RWPE2 (cell line): Measurements from ENCODE around the gene TACC2.
"Not testable (repeated sequence)": the region's sequence is repeated elsewhere in the genome, so short reads cannot be mapped to it uniquely, and the experiment has no call there.

Experiments used
- ATAC-seq: fragments of 200-7000 bp; cut with Tn5 transposase; 3 replicates; pipeline ENCODE4 v1.9.1; 2021; ENCODE audit warnings: low read depth
- DNase-seq: peaks from one replicate; pipeline ENCODE4 v3.0.0-alpha.2; 2020; ENCODE audit warnings: low spot score
- H3K27ac ChIP-seq: fragments of 450-650 bp; 2 replicates; pipeline ENCODE4 v1.5.1; 2017; ENCODE audit warnings: mild to moderate bottlenecking; ENCODE audit not compliant: poor library complexity, severe bottlenecking
- H3K27me3 ChIP-seq: fragments of 250-450 bp; sonication (Bioruptor Pico); 2 replicates; pipeline ENCODE4 v1.5.1; 2021; ENCODE audit warnings: mild to moderate bottlenecking, moderate library complexity; ENCODE audit not compliant: insufficient read depth, poor library complexity, severe bottlenecking
- H3K36me3 ChIP-seq: fragments of 250-450 bp; sonication (Bioruptor Pico); 2 replicates; pipeline ENCODE4 v1.5.1; 2020; ENCODE audit warnings: low read depth, mild to moderate bottlenecking, moderate library complexity
- H3K4me1 ChIP-seq: fragments of 250-450 bp; sonication (Bioruptor Pico); 2 replicates; pipeline ENCODE4 v1.5.1; 2021; ENCODE audit warnings: mild to moderate bottlenecking, moderate library complexity; ENCODE audit not compliant: insufficient read depth, poor library complexity, severe bottlenecking
- H3K4me3 ChIP-seq: fragments of 250-450 bp; sonication (Bioruptor Pico); 2 replicates; pipeline ENCODE4 v1.5.1; 2021; ENCODE audit warnings: mild to moderate bottlenecking, moderate library complexity; ENCODE audit not compliant: severe bottlenecking
- H3K9me3 ChIP-seq: fragments of 250-450 bp; sonication (Bioruptor Pico); 2 replicates; pipeline ENCODE4 v1.5.1; 2021; ENCODE audit warnings: mild to moderate bottlenecking, moderate library complexity; ENCODE audit not compliant: severe bottlenecking
- CTCF ChIP-seq: fragments of 450-650 bp; IDR thresholded peaks from one replicate; pipeline ENCODE4 v1.5.1; 2017; ENCODE audit warnings: mild to moderate bottlenecking, moderate library complexity; ENCODE audit not compliant: poor library complexity, severe bottlenecking

Gene TACC2

DNA sequence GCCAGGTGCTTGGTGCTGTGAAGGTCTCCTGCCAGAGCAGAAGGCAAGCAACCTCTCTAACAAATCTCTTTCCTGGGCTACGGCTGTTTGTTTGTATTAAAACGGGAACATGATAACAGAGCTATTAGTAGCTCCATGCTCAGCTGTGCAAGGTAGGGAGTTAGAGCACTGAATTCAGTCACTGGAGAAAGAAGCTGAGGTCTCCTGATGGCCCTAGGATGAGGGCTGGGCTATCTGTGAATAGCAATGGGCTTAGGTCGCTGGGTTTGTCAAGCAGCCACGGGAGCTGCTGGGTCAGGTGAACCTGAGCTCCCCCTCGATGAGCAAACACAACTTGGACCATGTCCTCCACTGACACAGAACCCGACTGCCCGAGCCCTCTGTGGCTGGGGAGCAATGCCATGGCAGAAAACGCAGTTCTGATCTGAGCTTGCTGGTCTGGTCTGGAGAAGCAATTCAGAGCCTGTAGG, 24.4 kb downstream of the TACC2 start:
- no peak for TF ChIP-seq CTCF
- Histone ChIP-seq H3K4me3 (no peak overlapping the region), H3K4me1 (peaks cover 2% of the 10 kb centered on the region), H3K27ac (no peak overlapping the region), H3K9me3 (no peaks in the 10 kb centered on the region), H3K27me3 (no peaks in the 10 kb centered on the region), H3K36me3 (no peaks in the 10 kb centered on the region)
- no peak for DNase-seq
- no peak for ATAC-seq

DNA sequence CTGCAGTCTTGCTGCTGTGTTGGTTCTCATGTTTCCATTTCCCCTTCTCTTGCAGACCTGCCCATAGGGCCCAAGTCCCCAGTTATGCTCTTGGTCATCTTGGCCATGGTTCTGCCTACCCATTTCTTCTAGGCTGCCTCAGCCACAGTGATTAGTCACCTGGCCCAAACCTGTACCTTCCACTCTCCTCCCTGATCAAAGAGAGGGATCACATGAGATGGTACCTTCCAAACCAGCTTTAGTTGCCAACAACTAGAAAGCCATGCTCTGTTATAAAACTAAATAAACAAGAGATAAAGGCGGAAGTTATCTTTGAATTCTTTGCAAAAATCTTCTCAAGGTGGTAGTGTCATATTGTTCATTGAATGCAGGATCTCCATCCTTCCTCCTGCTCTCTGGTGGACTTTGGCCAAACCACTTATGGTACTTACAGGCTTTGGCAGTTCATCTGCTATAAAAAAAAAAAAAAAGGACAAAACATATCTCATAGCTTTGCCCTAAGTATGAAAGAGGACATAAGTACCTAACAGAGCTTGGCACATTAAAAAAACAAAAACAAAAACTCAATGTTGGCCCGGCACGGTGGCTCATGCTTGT, 25.8 kb downstream of the TACC2 start:
- H3K4me3 ChIP-seq, result no peak overlapping the region
- H3K27me3 ChIP-seq, result no peaks in the 10 kb centered on the region
- DNase-seq (no peak), ATAC-seq (no peak)
- H3K4me1 ChIP-seq, result peaks cover 14% of the 10 kb centered on the region
- no peak for TF ChIP-seq CTCF
- no peaks in the 10 kb centered on the region for H3K36me3 ChIP-seq
- H3K27ac ChIP-seq, result no peak overlapping the region
- no peaks in the 10 kb centered on the region for H3K9me3 ChIP-seq

GRCh38 chr10:122017926-122018325, 29.0 kb downstream of the TACC2 start:
- not testable (repeated sequence) for ATAC-seq, H3K9me3 ChIP-seq, H3K4me3 ChIP-seq, H3K36me3 ChIP-seq, H3K27me3 ChIP-seq, H3K27ac ChIP-seq, DNase-seq
- peaks cover 16% of the 10 kb centered on the region for H3K4me1 ChIP-seq

- Histone ChIP-seq H3K4me1 (peaks cover 16% of the 10 kb centered on the region), H3K27ac (no peak overlapping the region)
- no peak for DNase-seq
Measured at GRCh38 chr10:122018491-122018890, 29.5 kb downstream of the TACC2 start.

DNA sequence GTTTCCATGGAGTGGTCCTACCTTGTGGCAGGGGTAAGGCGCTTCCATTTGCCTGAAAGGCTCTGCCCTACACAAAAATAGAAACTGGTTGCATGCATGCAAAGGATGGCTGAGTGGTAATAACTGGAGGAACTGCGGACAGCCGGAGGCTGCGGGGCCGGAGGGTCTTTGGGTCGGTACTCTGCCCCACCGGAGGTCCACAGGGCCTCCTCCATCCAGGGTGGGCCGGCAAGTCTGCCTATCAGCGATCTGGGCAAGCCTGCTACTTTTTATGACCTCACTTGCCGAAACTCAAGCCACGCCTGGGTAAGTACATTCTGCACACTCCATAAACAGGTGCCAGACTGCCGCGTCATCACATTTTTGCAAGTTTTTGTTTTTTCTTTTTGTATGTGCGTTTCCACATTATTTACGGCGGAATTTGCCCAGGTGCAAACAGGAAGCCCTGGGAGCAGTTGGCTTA, 30.0 kb downstream of the TACC2 start:
- ATAC-seq, result peak; percentile 65
- no peak overlapping the region for H3K27ac ChIP-seq
- no peaks in the 10 kb centered on the region for H3K27me3 ChIP-seq
- no peak for TF ChIP-seq CTCF
- H3K9me3 ChIP-seq, result no peaks in the 10 kb centered on the region
- peak overlapping the region; percentile 14 for H3K4me3 ChIP-seq
- no peaks in the 10 kb centered on the region for H3K36me3 ChIP-seq
- H3K4me1 ChIP-seq, result peaks cover 16% of the 10 kb centered on the region
- DNase-seq, result no peak

More at GRCh38 chr10:122018491-122018890, 29.5 kb downstream of the TACC2 start:
- no peak overlapping the region for H3K4me3 ChIP-seq
- ATAC-seq, result no peak
- no peaks in the 10 kb centered on the region for H3K36me3 ChIP-seq
- H3K27me3 ChIP-seq, result no peaks in the 10 kb centered on the region
- H3K9me3 ChIP-seq, result no peaks in the 10 kb centered on the region
- TF ChIP-seq CTCF, result no peak
